ENCODE measurements around the gene XIAP. TPM values are rescaled to one million over a fixed set of nuclear protein-coding genes. Genes with fewer than 3 reads are reported as not detected.

The XIAP gene
- total and polyA plus RNA-seq, 9 of the 15 experiments (the other 6 are each of a cell fraction or from before 2014, with no cell fraction given) = 5.7 to 40.5 (median 19.8) TPM

- TF ChIP-seq ZFX (CRISPR knock-in tag; IDR thresholded peaks at IDR 0.05) (peak; percentile 94), NCOR1 (IDR thresholded peaks at IDR 0.05) (0 out of 2 replicates have a peak, but pooled peaks have one; percentile 16), ZNF511 (CRISPR knock-in tag; IDR thresholded peaks at IDR 0.05) (no peak), MEIS2 (IDR thresholded peaks at IDR 0.05; ENCODE audit: partially characterized antibody) (no peak), EP400 (IDR thresholded peaks at IDR 0.05) (peak; percentile 90), ZMIZ1 (IDR thresholded peaks at IDR 0.05; ENCODE audit: low read depth in 2 of 2, low read length in 2 of 2) (no peak)
These were observed at the start of gene XIAP (continued) for GRCh38 chrX:123859846-123860838.
